Parathyroid adenoma (tissue), 2 donors: ENCODE data around the gene PIAS2.

ENCODE experiments used
- H2AFZ ChIP-seq: fragments of 300-600 bp; sonication (generic); one replicate; pipeline ENCODE4 v1.7.0; 2017; ENCODE audit warnings: antibody characterized with exemption, mild to moderate bottlenecking
- H3K27ac ChIP-seq: fragments of 300-600 bp; sonication (generic); one replicate; pipeline ENCODE4 v1.7.0; 2017
- H3K27me3 ChIP-seq: fragments of 300-600 bp; sonication (generic); one replicate; pipeline ENCODE4 v1.7.0; 2017; ENCODE audit warnings: low read length; ENCODE audit not compliant: control insufficient read depth, insufficient read depth
- H3K36me3 ChIP-seq: fragments of 300-600 bp; sonication (generic); one replicate; pipeline ENCODE4 v1.7.0; 2017; ENCODE audit warnings: low read length; ENCODE audit not compliant: control insufficient read depth, insufficient read depth
- H3K4me1 ChIP-seq: fragments of 300-600 bp; sonication (generic); one replicate; pipeline ENCODE4 v1.7.0; 2017; ENCODE audit warnings: control low read depth
- H3K4me2 ChIP-seq: fragments of 300-600 bp; sonication (generic); one replicate; pipeline ENCODE4 v1.7.0; 2017; ENCODE audit warnings: low read length
- H3K4me3 ChIP-seq: fragments of 300-600 bp; sonication (generic); one replicate; pipeline ENCODE4 v1.7.0; 2017; ENCODE audit warnings: low read depth, low read length
- H3K79me2 ChIP-seq: fragments of 300-600 bp; sonication (generic); one replicate; pipeline ENCODE4 v1.7.0; 2017; ENCODE audit warnings: control low read depth
- H3K9ac ChIP-seq: fragments of 300-600 bp; sonication (generic); one replicate; pipeline ENCODE4 v1.7.0; 2017; ENCODE audit warnings: mild to moderate bottlenecking
- H3K9me3 ChIP-seq: fragments of 300-600 bp; sonication (generic); one replicate; pipeline ENCODE4 v1.7.0; 2017; ENCODE audit warnings: low read length; ENCODE audit not compliant: control insufficient read depth
- CTCF ChIP-seq: fragments of 300-600 bp; sonication (generic); IDR thresholded peaks from one replicate; pipeline ENCODE4 v1.7.0; 2017; ENCODE audit warnings: antibody characterized with exemption, mild to moderate bottlenecking
- donor health status: primary hyperparathyroidism.

PIAS2 gene

GRCh38 chr18:46858290-46858689 lies 59.0 kb downstream of the PIAS2 start:
- Histone ChIP-seq H3K9ac (no peak overlapping the region), H3K27ac (no peak overlapping the region), H3K9me3 (no peaks in the 10 kb centered on the region), H3K4me1 (peaks cover 16% of the 10 kb centered on the region), H2AFZ (no peak overlapping the region), H3K79me2 (peaks cover 25% of the 10 kb centered on the region), H3K4me2 (no peak overlapping the region), H3K27me3 (no peaks in the 10 kb centered on the region), H3K4me3 (no peak overlapping the region), H3K36me3 (no peaks in the 10 kb centered on the region)
- TF ChIP-seq CTCF: no peak

DNA sequence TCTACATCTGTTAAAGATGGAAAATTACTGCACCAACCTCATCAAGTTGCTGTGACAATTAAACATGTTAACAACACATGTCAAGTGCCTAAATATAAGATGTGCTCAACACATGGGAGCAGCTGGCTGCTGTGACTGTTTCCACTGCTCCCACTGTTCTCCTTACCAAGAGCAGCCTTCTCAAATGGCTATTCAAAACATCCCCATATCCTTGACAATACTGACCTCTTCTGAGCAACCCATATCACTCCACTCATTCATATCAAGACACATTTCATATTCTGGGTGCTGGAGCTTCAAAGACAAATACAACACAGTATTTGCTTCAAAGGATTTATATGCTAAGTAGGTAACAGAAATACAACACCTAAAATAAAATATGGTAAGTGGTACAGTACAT lies 60.3 kb downstream of the PIAS2 start:
- H3K79me2 ChIP-seq: peaks cover 23% of the 10 kb centered on the region
- no peaks in the 10 kb centered on the region for H3K27me3 ChIP-seq
- H3K27ac ChIP-seq: no peak overlapping the region
- H2AFZ ChIP-seq: no peak overlapping the region
- no peak overlapping the region for H3K9ac ChIP-seq
- no peak overlapping the region for H3K4me3 ChIP-seq
- H3K9me3 ChIP-seq: no peaks in the 10 kb centered on the region
- H3K4me1 ChIP-seq: peaks cover 16% of the 10 kb centered on the region
- H3K4me2 ChIP-seq: no peak overlapping the region
- peak; percentile 28 for TF ChIP-seq CTCF
- H3K36me3 ChIP-seq: no peaks in the 10 kb centered on the region

- peak overlapping the region; percentile 21 for H3K27ac ChIP-seq
- H3K36me3 ChIP-seq: no peaks in the 10 kb centered on the region
- no peaks in the 10 kb centered on the region for H3K9me3 ChIP-seq
- no peak overlapping the region for H3K4me2 ChIP-seq
- H3K79me2 ChIP-seq: peaks cover 4% of the 10 kb centered on the region
- H2AFZ ChIP-seq: no peak overlapping the region
- H3K4me3 ChIP-seq: no peak overlapping the region
- no peak overlapping the region for H3K9ac ChIP-seq
- H3K27me3 ChIP-seq: no peaks in the 10 kb centered on the region
- no peak for TF ChIP-seq CTCF
- peaks cover 7% of the 10 kb centered on the region for H3K4me1 ChIP-seq
These were observed 68.3 kb downstream of the PIAS2 start for GRCh38 chr18:46849007-46849406.

- TF ChIP-seq CTCF: no peak
- Histone ChIP-seq H3K9ac (no peak overlapping the region), H3K9me3 (no peaks in the 10 kb centered on the region), H3K36me3 (no peaks in the 10 kb centered on the region), H3K4me2 (no peak overlapping the region), H3K4me3 (no peak overlapping the region), H3K27ac (no peak overlapping the region), H2AFZ (no peak overlapping the region), H3K27me3 (no peaks in the 10 kb centered on the region), H3K79me2 (peaks cover 4% of the 10 kb centered on the region), H3K4me1 (peaks cover under 1% of the 10 kb centered on the region)
These were observed 73.9 kb downstream of the PIAS2 start for GRCh38 chr18:46843372-46843771.

DNA sequence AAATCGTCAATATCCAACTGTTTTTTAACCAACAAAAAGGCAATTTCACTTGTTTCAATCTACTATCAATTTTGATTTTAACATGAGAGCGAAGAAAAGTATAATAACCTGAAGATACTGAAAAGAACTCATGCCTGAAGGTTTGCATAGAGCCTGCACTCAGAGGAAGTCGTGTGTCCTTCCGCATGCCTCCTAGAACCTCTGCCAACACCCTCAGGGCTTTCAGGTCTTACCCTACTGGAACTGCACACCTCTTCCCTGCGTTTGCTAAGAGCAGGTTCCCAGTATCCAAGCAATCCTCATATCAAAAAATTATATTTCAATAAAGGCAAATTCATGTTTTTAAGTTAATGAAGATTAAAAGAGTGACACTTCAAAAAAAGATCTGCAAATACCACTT lies 74.7 kb downstream of the PIAS2 start:
- no peaks in the 10 kb centered on the region for H3K27me3 ChIP-seq
- no peaks in the 10 kb centered on the region for H3K4me1 ChIP-seq
- H3K36me3 ChIP-seq: no peaks in the 10 kb centered on the region
- peaks cover 4% of the 10 kb centered on the region for H3K79me2 ChIP-seq
- no peak overlapping the region for H2AFZ ChIP-seq
- no peak overlapping the region for H3K27ac ChIP-seq
- no peak overlapping the region for H3K4me3 ChIP-seq
- no peaks in the 10 kb centered on the region for H3K9me3 ChIP-seq
- no peak overlapping the region for H3K9ac ChIP-seq
- no peak for TF ChIP-seq CTCF
- no peak overlapping the region for H3K4me2 ChIP-seq
